Stimulated activated naive CD8-positive, alpha-beta T cell treated with anti-CD3 and anti-CD28 coated beads, Interleukin-15, Interleukin-2, amounts not matched to agents 100 ng/mL and 50 ng/mL, for 24 hours (primary cell): ENCODE results near the gene VMAC.

Experiments
- H3K27ac Mint-ChIP-seq: one replicate; pipeline ENCODE4 v1.8.0; 2021; ENCODE audit warnings: mild to moderate bottlenecking, mixed read lengths
- H3K27me3 Mint-ChIP-seq: one replicate; pipeline ENCODE4 v1.8.0; 2021; ENCODE audit warnings: mixed read lengths
- H3K36me3 Mint-ChIP-seq: one replicate; pipeline ENCODE4 v1.8.0; 2021; ENCODE audit warnings: low read depth, mixed read lengths
- H3K4me1 Mint-ChIP-seq: one replicate; pipeline ENCODE4 v1.8.0; 2021; ENCODE audit warnings: low read depth, mixed read lengths
- H3K4me3 Mint-ChIP-seq: one replicate; pipeline ENCODE4 v1.8.0; 2021; ENCODE audit warnings: mild to moderate bottlenecking, mixed read lengths
- H3K9me3 Mint-ChIP-seq: one replicate; pipeline ENCODE4 v1.8.0; 2021; ENCODE audit warnings: mixed read lengths

The VMAC gene

DNA sequence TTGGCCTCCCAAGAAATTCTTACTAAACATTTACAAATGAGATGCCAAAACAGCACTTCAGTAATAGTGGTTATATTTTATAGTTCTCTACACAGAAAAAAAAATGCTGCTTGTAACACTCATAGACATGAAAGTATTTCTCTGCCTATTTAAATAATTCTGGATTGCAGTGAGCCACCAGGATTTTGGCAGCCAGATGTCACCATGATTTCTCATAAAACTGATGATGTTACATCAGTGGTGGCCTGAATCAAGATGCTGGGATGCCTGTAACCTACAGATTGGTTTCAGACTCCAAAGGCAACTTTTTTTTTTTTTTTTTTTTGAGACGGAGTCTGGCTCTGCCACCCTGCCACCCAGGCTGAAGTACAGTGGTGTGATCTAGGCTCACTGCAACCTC lies 6.7 kb downstream of the VMAC start:
- H3K27me3 Mint-ChIP-seq: no peaks in the 10 kb centered on the region
- H3K36me3 Mint-ChIP-seq: peaks cover 6% of the 10 kb centered on the region

DNA sequence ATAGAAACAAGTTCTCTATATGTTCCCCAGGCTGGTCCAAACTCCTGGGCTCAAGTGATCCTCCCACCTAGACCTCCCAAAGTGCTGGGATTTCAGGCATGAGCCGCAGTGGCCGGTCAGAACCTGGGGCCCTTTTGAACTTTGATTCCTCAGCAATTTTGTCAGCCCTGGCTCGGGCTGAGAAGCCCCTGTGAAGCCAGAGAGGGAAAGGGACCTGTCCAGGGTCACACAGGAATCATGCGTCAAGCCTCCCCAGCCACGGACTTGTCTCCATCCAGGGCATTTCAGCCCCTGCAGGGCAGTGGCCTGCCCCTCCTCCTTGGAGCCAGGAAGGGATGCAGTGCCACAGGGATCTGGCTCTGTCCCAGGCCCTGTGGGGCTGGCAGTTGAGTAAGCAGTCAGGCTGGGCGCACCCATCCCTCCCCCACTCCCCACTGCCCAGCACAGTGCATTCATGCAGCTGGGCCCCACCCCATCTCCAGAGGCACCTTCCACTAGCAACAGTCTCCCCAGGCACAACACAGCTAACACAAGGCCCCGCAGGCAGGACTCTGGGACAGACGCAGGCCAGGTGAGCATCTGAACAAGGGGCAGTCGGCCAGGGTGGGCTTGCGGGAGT lies 9.2 kb downstream of the VMAC start, which contains the start of gene CAPS:
CAPS (plus strand) TSS at position 516 of the 619 bp plus-strand sequence. CDS start 153 bp downstream, outside the sequence.
- Mint-ChIP-seq H3K4me1 (no peaks in the 10 kb centered on the region), H3K36me3 (peaks cover 4% of the 10 kb centered on the region), H3K27ac (peak within 1 kb of the TSS; percentile 49), H3K27me3 (no peaks in the 10 kb centered on the region), H3K9me3 (no peaks in the 10 kb centered on the region), H3K4me3 (no peak within 1 kb of the TSS)

More for the DNA sequence above, 6.7 kb downstream of the VMAC start:
- Mint-ChIP-seq H3K9me3 (no peaks in the 10 kb centered on the region), H3K4me1 (peaks cover 17% of the 10 kb centered on the region), H3K27ac (no peak overlapping the region), H3K4me3 (no peak overlapping the region)

DNA sequence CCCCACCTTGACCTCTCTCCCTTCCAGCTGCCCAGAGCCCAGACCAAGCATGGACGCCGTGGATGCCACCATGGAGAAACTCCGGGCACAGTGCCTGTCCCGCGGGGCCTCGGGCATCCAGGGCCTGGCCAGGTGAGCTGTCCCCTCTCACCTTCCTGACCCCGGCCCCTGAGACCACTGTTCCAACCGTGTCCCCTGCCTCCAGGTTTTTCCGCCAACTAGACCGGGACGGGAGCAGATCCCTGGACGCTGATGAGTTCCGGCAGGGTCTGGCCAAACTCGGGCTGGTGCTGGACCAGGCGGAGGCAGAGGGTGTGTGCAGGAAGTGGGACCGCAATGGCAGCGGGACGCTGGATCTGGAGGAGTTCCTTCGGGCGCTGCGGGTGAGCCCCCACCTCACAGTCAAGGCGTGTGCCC lies 9.7 kb downstream of the VMAC start:
- Mint-ChIP-seq H3K27ac (no peak overlapping the region), H3K27me3 (no peaks in the 10 kb centered on the region), H3K9me3 (no peaks in the 10 kb centered on the region), H3K4me3 (no peak overlapping the region), H3K36me3 (peaks cover 4% of the 10 kb centered on the region), H3K4me1 (no peaks in the 10 kb centered on the region)

DNA sequence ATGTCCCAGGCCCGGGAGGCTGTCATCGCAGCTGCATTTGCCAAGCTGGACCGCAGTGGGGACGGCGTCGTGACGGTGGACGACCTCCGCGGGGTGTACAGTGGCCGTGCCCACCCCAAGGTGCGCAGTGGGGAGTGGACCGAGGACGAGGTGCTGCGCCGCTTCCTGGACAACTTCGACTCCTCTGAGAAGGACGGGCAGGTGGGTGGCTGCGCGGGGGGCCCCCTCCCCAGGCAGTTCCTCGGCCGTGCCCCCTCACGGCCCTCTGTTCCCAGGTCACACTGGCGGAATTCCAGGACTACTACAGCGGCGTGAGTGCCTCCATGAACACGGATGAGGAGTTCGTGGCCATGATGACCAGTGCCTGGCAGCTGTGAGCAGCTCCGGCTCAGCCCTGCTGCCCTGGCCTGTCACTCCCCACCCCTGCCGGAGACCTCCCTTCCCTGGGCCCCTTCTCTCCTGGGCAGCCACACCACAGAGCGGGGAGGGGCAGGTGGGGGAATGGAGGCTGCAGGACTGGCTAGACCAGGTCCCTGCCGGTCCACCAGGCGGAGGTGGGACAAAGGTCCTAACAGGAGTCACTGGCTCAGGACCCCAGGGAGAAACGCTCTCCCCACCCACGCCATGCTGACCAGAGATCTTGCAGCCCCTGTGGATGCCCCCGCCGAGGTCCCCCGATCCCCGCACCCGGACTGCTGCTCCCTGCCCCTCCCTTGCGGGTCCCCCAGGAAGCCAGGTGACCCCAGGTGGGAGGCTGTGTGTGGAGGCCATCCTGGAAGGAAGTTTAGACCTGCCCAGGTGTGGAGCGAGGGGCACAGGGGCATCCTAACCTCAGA lies 10.5 kb downstream of the VMAC start:
- Mint-ChIP-seq H3K27me3 (no peaks in the 10 kb centered on the region), H3K27ac (no peak overlapping the region), H3K4me3 (no peak overlapping the region), H3K36me3 (peaks cover 4% of the 10 kb centered on the region), H3K4me1 (no peaks in the 10 kb centered on the region), H3K9me3 (no peaks in the 10 kb centered on the region)

DNA sequence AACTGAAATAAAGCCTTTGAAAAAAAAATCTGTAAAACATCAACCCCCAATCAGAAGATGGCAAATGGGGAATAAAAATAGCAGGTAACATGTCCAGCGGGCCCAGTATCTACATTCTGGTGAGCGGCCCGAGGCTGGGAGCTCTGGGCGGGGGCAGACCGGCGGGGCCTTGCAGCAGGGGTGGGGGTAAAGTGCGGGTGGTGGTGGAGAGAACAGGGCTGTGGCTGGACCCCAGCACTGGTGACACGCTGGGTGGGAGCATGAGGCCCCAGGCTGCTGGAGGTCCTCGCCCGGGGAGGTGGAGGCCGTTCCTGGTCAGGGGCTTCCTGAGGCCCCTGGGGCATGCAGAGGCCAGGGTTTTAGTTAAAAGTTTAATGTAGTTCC lies 11.1 kb downstream of the VMAC start:
- Mint-ChIP-seq H3K27ac (no peak overlapping the region), H3K36me3 (peaks cover 4% of the 10 kb centered on the region), H3K4me3 (no peak overlapping the region)

DNA sequence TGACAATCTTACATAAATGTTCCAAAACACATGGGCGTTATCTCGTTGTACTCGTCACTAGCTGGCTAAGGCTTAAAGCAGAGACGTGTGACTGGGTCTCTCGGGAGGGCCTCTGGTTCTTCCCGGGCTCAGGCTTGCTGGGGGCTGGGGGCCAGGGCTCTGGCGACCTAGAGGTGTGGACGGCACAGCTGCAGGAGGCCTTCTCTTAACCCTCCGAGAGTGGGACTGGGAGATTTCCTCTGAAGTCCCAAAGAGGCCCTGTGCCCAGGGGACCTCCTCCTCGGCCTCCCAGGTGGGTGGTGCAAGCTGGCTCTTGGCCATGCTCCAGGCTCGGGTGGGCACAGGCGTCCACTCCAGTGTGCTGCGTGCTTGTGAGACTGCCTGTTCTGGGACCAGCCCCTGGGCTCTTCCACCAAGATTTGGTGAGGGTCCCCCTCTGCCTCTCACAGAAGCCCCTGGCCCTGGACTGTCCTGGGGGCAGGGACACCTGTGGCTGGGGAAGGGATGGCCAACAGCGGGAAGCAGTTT lies 11.6 kb downstream of the VMAC start:
- Mint-ChIP-seq H3K27me3 (no peaks in the 10 kb centered on the region), H3K9me3 (no peaks in the 10 kb centered on the region), H3K4me1 (no peaks in the 10 kb centered on the region), H3K4me3 (no peak overlapping the region), H3K27ac (no peak overlapping the region), H3K36me3 (peaks cover 4% of the 10 kb centered on the region)

More for the DNA sequence above, 11.1 kb downstream of the VMAC start:
- Mint-ChIP-seq H3K4me1 (no peaks in the 10 kb centered on the region), H3K27me3 (no peaks in the 10 kb centered on the region), H3K9me3 (no peaks in the 10 kb centered on the region)

DNA sequence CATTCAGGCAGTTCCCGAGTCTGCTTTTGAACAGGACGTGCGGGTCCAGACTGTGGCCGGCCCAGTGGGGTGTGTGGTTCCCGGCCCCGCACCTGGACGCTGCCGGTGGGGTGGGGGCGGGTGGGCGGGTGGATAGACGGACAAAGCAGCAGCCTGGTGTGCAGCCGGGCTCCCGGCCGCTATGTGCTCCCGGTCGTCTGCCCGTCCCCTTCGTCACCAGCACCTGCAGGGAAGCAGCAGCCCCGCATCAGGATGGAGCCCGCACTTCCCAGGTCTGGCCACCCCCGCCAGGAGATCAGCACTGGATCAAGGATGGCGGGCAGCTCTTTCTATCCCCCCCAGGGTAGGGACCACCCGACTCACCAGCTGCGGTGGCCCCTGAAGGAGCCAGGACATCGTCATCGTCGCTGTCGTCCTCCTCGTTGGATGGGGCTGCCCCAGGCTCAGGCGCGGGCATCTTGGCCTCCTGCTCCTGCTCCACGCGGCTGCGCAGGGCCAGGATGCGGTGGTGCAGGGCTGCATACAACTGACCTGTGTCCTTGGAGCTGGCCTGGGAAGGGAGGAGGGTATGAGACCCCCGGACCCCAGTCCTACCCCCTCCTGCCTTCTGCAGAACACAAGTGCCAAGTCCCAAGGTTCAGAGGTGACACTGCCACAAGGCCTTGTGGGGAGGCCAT lies 12.9 kb downstream of the VMAC start:
- Mint-ChIP-seq H3K4me3 (no peak overlapping the region), H3K4me1 (no peaks in the 10 kb centered on the region), H3K27me3 (no peaks in the 10 kb centered on the region), H3K36me3 (peaks cover 13% of the 10 kb centered on the region), H3K9me3 (no peaks in the 10 kb centered on the region), H3K27ac (no peak overlapping the region)

DNA sequence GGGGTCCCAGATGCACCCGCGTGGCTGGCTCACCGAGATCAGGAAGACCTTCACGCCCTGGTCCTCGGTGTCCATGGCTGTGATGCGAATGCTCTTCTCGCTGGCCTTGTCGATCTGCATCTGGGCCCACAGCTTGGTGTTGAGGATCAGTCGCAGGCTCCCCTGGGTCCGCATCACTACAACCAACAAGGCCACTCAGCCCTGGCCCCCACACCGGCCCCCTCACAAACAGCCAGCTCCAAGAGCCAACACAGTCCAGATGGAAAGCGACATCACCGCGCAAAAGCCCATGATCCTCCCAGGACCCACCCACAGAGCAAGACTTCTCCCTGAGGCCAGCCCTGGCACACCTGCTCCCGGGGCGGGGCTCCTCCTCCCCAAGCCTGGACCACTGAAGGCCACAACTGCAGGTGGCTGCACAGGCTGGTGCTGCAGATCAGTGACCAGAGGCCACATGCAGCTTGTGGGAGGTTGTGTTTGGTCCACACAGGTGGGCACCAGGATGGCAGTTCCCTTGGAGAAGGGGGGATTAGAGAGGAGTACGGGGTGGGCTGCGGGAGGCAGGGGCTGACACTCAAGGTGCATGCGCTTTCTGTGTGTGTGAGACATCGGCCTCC lies 13.9 kb downstream of the VMAC start:
- Mint-ChIP-seq H3K36me3 (peaks cover 19% of the 10 kb centered on the region), H3K27ac (no peak overlapping the region), H3K4me1 (no peaks in the 10 kb centered on the region), H3K27me3 (no peaks in the 10 kb centered on the region), H3K9me3 (no peaks in the 10 kb centered on the region), H3K4me3 (no peak overlapping the region)

DNA sequence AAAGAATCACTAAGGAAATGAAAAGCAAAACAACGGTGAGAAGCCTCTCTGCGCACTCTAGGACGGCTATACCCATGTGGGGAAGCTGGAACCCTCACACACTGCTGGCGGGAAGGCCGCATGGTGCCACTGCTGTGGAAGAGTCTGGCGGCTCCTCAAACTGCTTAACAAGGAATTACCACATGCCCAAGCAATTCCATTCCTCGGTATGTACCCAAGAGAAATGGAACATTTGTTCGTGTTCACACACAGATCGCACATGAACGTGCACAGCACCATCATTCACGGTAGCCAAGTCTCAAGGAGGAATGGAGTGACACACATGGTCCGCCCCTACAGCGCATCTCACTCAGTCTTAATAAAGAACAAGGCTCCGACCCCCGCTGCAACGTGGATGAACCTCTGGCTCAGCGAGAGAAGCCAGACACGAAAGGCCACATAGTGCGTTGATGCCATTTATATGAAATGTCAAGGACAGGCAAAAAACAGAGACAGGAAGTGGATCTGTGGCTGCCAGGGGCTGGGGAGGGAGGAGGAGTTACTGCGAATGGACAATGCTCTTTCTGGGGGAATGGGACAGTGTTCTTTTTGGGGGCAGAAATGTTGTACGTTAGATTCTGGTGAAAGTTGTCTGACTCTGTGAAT lies 17.0 kb downstream of the VMAC start:
- H3K27ac Mint-ChIP-seq: no peak overlapping the region
- no peak overlapping the region for H3K4me3 Mint-ChIP-seq
- no peaks in the 10 kb centered on the region for H3K27me3 Mint-ChIP-seq
- H3K4me1 Mint-ChIP-seq: no peaks in the 10 kb centered on the region
- H3K36me3 Mint-ChIP-seq: peaks cover 36% of the 10 kb centered on the region
- no peaks in the 10 kb centered on the region for H3K9me3 Mint-ChIP-seq

DNA sequence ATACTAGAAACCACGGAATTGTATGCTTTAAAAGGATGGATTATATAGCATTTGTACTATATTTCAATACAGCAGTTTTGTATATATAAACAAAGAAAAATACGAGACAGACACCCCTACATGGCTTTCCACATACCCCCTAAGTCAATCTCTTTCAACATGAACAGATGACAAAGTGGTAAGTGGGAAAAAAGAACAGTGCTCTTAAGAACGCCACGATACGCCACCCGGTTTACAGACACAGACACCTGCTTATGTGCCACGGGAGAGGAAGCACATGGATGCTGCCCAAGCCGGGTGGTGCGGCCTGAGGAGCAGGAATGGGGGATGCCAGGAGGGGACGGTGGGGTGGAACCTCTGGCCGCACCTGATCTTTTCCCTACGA lies 17.5 kb downstream of the VMAC start:
- Mint-ChIP-seq H3K4me1 (no peaks in the 10 kb centered on the region), H3K4me3 (no peak overlapping the region), H3K36me3 (peaks cover 39% of the 10 kb centered on the region), H3K27ac (peak overlapping the region; percentile 26), H3K27me3 (no peaks in the 10 kb centered on the region), H3K9me3 (no peaks in the 10 kb centered on the region)

DNA sequence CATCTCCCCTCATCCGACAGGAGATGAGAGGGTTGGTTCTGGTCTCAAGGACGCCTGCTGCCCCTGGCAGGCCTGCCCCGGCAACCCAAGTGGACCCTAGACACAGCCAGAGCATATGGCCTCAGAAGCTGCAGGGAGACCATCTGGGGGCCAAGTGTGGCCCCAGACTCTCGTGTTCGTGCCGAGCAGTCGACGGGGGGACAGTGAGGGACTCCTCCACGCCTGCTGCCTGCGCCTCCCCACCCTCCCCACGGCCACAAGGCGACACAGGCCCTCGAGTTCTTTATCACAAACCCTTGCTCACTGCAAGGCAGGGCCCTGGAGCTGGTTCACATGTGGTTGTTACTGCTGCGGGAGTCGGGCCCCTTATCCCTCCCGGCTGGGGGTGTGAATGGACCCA lies 18.7 kb downstream of the VMAC start:
- Mint-ChIP-seq H3K9me3 (no peaks in the 10 kb centered on the region), H3K36me3 (peaks cover 45% of the 10 kb centered on the region), H3K27ac (no peak overlapping the region), H3K4me3 (no peak overlapping the region), H3K4me1 (no peaks in the 10 kb centered on the region), H3K27me3 (no peaks in the 10 kb centered on the region)

DNA sequence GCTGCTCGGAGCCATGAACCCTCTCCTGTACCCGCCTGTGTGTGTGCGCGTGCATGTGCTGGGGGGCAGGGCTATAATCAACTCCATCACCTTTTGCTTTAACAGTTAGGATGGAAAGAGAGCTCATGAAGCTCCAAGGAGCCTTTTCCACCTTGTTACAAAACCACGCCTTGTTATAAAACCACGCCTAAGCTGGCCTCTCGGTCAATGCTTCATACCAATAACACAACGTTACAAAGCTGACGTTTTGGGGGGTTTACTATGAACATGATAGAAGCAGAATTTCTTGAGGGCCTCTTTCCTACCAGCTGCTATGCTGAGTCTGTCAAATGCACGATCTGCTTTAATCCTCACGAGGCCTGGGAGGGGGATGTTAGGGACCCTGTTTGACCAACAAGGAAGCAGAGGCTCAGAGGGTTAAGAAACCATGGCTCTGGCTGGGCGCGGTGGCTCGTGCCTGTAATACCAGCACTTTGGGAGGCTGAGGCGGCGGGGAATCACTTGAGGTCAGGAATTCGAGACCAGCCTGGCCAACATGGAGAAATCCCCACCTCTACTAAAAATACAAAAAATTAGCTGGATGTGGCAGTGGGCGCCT lies 21.3 kb downstream of the VMAC start:
- no peaks in the 10 kb centered on the region for H3K9me3 Mint-ChIP-seq
- no peak overlapping the region for H3K4me3 Mint-ChIP-seq
- peaks cover 58% of the 10 kb centered on the region for H3K36me3 Mint-ChIP-seq
- no peaks in the 10 kb centered on the region for H3K27me3 Mint-ChIP-seq
- H3K27ac Mint-ChIP-seq: no peak overlapping the region
- H3K4me1 Mint-ChIP-seq: no peaks in the 10 kb centered on the region

DNA sequence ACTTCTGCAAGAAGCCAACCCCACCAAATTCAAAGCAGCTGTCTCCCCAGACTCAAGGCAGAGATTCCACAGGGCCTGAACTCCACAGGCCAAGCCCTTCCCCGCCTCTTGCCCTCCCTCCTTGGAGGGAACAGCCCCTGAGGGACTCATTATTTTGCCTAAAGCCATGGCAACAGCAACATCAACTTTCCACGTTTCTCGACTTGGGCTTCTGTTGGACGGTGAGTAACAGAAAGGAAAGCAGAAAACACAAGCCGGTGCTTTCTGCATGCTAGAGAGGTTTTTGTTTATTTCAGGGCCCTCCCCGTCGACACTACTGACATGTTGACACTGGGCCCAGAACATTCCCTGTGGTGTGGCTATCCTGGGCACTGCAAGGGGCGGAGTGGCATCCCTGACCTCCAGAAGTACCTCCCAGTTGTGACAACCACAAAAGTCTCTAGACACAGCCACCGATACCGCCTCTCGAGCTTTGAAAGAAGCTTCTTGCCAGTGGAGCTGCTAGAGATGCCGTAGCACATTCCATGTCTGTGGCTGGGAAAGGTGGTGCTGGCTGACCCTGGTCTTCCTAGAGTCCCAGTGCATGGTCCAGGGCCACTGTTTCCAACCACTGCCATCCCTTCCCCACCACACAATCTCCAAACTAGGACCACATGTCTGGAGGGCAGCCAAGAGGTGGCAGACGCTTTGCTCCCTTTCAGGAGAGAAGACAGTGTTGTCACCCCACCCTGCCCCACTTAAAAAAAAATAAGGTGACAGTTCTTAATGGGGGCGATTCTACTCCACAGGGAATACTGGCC lies 22.2 kb downstream of the VMAC start:
- no peak overlapping the region for H3K27ac Mint-ChIP-seq
- peaks cover 58% of the 10 kb centered on the region for H3K36me3 Mint-ChIP-seq
- H3K4me1 Mint-ChIP-seq: no peaks in the 10 kb centered on the region

More for the DNA sequence above, 22.2 kb downstream of the VMAC start:
- Mint-ChIP-seq H3K4me3 (no peak overlapping the region), H3K9me3 (no peaks in the 10 kb centered on the region), H3K27me3 (no peaks in the 10 kb centered on the region)
